GM03348 (cell line): ENCODE data around the gene KLHL29.

Experiments used
- DNase-seq: peaks from one replicate; pipeline ENCODE4 v3.0.0; 2012; ENCODE audit warnings: low spot score

The KLHL29 gene

GRCh38 chr2:23696752-23697045, 311.7 kb downstream of the KLHL29 start:
- DNase-seq, result no peak

GRCh38 chr2:23697256-23698075, 312.5 kb downstream of the KLHL29 start:
- no peak for DNase-seq

- no peak for DNase-seq
Observed at GRCh38 chr2:23698116-23698693, 313.2 kb downstream of the KLHL29 start.

GRCh38 chr2:23698721-23699579, 314.0 kb downstream of the KLHL29 start:
- no peak for DNase-seq

- DNase-seq, result no peak
Observed at GRCh38 chr2:23699580-23699925, 314.6 kb downstream of the KLHL29 start.

- no peak for DNase-seq
Observed at GRCh38 chr2:23700627-23701026, 315.6 kb downstream of the KLHL29 start.

- no peak for DNase-seq
Observed at GRCh38 chr2:23703037-23703582, 318.1 kb downstream of the KLHL29 start.

- DNase-seq, result no peak
Observed at GRCh38 chr2:23703583-23704385, 318.8 kb downstream of the KLHL29 start.

- no peak for DNase-seq
Observed at GRCh38 chr2:23705771-23706612, 321.0 kb downstream of the KLHL29 start.

GRCh38 chr2:23706613-23707078, 321.7 kb downstream of the KLHL29 start:
- DNase-seq, result no peak

GRCh38 chr2:23707096-23707495, 322.1 kb downstream of the KLHL29 start:
- DNase-seq, result no peak

- DNase-seq, result no peak
Observed at GRCh38 chr2:23708771-23709170, 323.8 kb downstream of the KLHL29 start.

GRCh38 chr2:23709311-23709710, 324.3 kb downstream of the KLHL29 start:
- no peak for DNase-seq

- no peak for DNase-seq
Observed at GRCh38 chr2:23711979-23712755, 327.2 kb downstream of the KLHL29 start.

- DNase-seq, result no peak
Observed at GRCh38 chr2:23712756-23713151, 327.8 kb downstream of the KLHL29 start.

GRCh38 chr2:23713351-23713750, 328.4 kb downstream of the KLHL29 start:
- no peak for DNase-seq

- no peak for DNase-seq
Observed at GRCh38 chr2:23718931-23719700, 334.1 kb downstream of the KLHL29 start.

- no peak for DNase-seq
Observed at GRCh38 chr2:23719716-23720115, 334.7 kb downstream of the KLHL29 start.

- DNase-seq, result no peak
Observed at GRCh38 chr2:23720705-23721453, 335.9 kb downstream of the KLHL29 start.
